ENCODE measurements around the gene CCNB2.

The CCNB2 gene

DNA sequence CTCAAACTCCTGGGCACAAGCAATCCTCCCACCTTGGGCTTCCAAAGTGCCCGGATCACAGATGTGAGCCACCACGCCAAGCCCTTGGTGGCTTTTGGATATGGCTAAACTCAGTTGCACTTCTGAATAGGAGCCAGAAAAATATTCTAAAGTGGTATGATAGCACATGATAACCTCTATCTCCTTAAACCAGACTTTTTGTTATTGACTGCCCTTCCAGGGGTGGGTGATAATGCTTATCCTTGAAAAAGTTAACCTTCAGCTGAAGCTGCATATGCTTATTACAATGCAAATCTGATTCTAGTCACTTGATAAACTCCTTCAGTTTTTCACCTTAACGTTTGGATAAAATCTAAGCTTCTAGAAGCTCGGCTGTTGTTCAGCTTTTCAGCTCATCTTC, 6.3 kb downstream of the CCNB2 start:
- CTCF ChIA-PET: interaction anchor here (0.7 to 1.3 kb wide), 2 partner anchors 382 to 391 kb away, joined by 3 read pairs; no protein-coding TSS in a partner anchor
- H3K27ac ChIP-seq: no peak overlapping the region
- DNase-seq (ENCODE audit: low spot score): no peak
- TF ChIP-seq, protein P1, sequence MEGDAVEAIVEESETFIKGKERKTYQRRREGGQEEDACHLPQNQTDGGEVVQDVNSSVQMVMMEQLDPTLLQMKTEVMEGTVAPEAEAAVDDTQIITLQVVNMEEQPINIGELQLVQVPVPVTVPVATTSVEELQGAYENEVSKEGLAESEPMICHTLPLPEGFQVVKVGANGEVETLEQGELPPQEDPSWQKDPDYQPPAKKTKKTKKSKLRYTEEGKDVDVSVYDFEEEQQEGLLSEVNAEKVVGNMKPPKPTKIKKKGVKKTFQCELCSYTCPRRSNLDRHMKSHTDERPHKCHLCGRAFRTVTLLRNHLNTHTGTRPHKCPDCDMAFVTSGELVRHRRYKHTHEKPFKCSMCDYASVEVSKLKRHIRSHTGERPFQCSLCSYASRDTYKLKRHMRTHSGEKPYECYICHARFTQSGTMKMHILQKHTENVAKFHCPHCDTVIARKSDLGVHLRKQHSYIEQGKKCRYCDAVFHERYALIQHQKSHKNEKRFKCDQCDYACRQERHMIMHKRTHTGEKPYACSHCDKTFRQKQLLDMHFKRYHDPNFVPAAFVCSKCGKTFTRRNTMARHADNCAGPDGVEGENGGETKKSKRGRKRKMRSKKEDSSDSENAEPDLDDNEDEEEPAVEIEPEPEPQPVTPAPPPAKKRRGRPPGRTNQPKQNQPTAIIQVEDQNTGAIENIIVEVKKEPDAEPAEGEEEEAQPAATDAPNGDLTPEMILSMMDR (conservative IDR thresholded peaks at IDR 0.05; ENCODE audit: low read depth): no peak
- POLR2A ChIA-PET (ENCODE audit: low non-redundant PET): no interaction called here

DNA sequence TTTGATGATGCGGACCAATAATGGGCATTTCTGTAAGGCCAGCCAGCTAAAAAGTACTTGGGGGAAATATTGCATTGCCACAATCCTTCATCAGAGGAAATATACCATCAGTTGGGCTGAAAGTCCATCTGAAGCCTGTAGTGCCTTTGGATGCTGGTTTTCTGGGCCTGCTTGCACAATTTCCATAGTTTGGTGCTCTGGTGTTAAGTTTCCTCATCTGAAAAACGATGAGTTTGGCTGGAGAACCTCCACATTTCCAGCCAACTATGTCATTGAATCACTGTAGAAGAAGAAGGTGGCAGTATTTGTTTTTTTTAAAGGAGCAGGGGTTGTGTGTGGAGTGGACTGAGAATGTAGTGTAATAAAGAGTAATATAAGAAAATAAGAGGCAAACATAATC, 10.1 kb downstream of the CCNB2 start:
- H3K27ac ChIP-seq: no peak overlapping the region
- CTCF ChIA-PET: no interaction called here
- no peak for DNase-seq (ENCODE audit: low spot score)
- POLR2A ChIA-PET (ENCODE audit: low non-redundant PET): no interaction called here
- TF ChIP-seq, protein P1 (conservative IDR thresholded peaks at IDR 0.05; ENCODE audit: low read depth): no peak

DNA sequence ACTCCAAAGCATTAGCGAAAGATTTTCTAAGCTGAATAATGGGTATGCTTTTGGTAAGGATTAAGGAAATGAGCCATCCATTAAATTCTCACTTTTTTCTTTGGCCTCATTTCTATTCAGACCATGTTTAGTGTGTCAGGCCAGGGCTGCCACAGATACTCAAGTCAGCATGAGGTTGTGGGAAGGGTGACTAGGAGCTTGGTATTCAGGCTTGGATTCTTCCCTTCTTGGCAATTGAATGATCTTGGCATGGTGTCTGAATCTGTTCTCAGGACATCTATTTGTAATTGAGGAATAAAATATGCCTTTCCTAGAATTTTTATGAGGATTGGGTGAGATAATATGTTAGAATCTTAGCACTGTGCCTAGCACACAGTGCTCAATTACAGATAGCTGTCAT, 11.2 kb downstream of the CCNB2 start:
- POLR2A ChIA-PET (ENCODE audit: low non-redundant PET): no interaction called here
- no peak for DNase-seq (ENCODE audit: low spot score)
- CTCF ChIA-PET: interaction anchor here (0.6 to 0.9 kb wide), 3 partner anchors 10 to 340 kb away, joined by 3 read pairs; no protein-coding TSS in a partner anchor
- TF ChIP-seq, protein P1 (conservative IDR thresholded peaks at IDR 0.05; ENCODE audit: low read depth): no peak
- H3K27ac ChIP-seq: no peak overlapping the region

DNA sequence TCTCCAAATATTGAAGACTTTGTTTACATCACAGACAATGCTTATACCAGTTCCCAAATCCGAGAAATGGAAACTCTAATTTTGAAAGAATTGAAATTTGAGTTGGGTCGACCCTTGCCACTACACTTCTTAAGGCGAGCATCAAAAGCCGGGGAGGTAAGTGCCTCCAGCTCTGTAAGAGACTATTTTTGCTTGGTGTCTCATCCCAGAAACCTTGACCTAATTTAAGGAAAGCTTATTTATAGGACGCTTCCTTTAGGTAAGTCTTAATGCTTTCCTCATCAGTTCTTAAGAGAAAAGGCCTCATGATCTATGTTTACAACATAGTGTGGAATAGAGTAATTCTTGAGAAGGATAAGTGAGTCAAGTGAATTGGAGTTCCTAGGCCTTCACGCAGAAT, 11.8 kb downstream of the CCNB2 start:
- H3K27ac ChIP-seq: no peak overlapping the region
- POLR2A ChIA-PET (ENCODE audit: low non-redundant PET): no interaction called here
- CTCF ChIA-PET: interaction anchor here (0.6 to 0.9 kb wide), 3 partner anchors 34 to 385 kb away, joined by 3 read pairs; no protein-coding TSS in a partner anchor
- no peak for DNase-seq (ENCODE audit: low spot score)
- TF ChIP-seq, protein P1 (conservative IDR thresholded peaks at IDR 0.05; ENCODE audit: low read depth): no peak

DNA sequence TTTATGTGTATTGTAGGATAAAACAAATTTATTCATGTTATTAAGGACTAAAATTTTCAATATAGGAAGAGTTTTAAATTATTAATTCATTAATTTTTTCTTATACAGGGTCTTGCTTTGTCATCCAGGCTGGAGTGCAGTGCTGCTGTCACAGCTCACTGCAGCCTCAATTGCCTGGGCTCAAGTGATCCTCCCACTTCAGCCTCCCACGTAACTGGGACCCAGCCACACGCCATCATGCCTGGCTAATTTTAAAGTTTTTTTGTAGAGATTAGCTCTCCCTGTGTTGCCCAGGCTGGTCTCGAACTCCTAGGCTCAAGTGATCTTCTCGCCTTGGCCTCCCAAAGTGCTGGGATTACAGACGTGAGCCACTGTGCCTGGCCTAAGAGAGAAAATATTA, 14.7 kb downstream of the CCNB2 start:
- no peak overlapping the region for H3K27ac ChIP-seq
- DNase-seq (ENCODE audit: low spot score): no peak
- ChIA-PET CTCF (interaction anchor here (0.5 to 0.6 kb wide), 3 partner anchors 13 to 394 kb away, joined by 3 to 4 read pairs (median 3); no protein-coding TSS in a partner anchor), POLR2A (ENCODE audit: low non-redundant PET) (no interaction called here)
- TF ChIP-seq, protein P1 (conservative IDR thresholded peaks at IDR 0.05; ENCODE audit: low read depth): no peak

DNA sequence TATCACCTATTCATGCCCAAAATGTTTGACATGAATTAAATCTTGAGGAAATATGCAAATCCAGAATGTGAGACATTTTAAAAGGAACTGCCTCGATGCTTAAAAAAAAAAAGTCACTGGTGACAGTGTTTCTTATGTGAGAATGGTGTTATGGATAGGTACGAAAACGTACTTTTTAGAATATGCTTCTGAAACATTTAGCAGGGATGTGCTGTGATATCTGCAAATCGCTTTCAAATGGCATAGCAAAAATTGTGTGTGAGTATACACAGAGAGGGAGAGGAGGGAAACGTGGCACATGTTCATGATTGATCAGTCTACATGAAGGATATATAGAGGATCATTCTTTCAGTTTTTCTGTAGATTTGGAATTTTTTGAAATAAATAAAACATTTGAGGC, 16.0 kb downstream of the CCNB2 start:
- no peak overlapping the region for H3K27ac ChIP-seq
- no peak for DNase-seq (ENCODE audit: low spot score)
- TF ChIP-seq, protein P1 (conservative IDR thresholded peaks at IDR 0.05; ENCODE audit: low read depth): no peak
- ChIA-PET CTCF (no interaction called here), POLR2A (ENCODE audit: low non-redundant PET) (no interaction called here)

Measured in RWPE1 (cell line).